ENCODE results near the gene SGSM1.
"Not testable (repeated sequence)": the region's sequence is repeated elsewhere in the genome, so short reads cannot be mapped to it uniquely, and the experiment has no call there.

SGSM1 gene

DNA sequence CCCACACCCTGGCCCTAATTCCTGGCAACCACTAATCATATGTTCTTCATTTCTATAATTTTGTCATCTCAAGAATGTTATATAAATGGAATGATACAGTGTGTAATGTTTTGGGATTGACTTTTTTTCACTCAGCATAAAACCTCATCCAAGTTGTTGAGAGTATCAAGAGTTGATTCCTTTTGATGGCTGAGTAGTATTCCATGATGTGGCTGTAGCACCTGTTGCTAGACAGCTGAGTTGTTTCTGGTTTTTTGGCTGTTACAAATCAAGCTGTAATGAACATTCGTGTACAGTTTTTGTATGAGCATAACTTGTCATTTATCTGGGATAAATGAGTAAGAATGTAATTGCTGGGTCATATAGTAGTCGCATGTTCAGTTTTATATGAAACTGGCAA is 81.2 kb downstream of the SGSM1 start:
- no peak overlapping the region for H3K4me3 Mint-ChIP-seq
- H3K4me1 Mint-ChIP-seq, result no peaks in the 10 kb centered on the region

DNA sequence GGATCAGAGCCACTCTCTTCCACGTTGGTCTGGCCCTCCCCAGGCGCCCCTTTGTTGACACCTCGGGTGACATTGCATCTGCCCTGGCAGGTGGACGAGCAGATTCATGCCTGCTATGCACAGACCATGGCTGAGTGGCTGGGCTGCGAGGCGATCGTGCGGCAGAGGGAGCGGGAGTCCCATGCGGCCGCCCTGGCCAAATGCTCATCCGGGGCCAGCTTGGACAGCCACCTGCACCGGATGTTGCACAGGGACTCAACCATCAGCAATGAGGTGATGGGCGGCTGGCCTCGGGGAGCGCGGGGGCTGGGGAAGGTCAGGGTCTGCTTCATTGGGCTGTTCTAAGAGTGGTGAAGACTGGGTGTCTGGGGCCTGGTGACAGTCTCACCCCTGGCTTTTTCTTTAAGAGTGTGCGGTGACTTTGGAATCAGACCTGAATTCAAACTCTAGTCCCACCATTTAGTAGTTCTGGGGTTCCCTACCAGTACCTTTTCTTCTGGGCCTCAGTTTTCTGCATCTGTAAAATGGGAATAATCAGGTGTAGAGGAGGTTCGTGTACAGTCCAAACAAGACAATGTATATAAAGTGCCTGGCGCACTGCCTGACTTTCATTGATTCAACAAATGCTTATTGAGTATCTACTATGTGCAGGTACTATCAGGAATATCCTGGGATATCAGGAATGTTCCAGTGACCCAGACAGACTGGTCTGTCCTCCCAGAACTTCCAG is 87.5 kb downstream of the SGSM1 start:
- H3K9me3 Mint-ChIP-seq, result no peaks in the 10 kb centered on the region

More for the DNA sequence above, 81.2 kb downstream of the SGSM1 start:
- Mint-ChIP-seq H3K9me3 (no peaks in the 10 kb centered on the region), H3K36me3 (no peaks in the 10 kb centered on the region), H3K27ac (no peak overlapping the region)
- no peak for ATAC-seq
- DNase-seq (ENCODE audit: low spot score in 2 of 2), result no peak

DNA sequence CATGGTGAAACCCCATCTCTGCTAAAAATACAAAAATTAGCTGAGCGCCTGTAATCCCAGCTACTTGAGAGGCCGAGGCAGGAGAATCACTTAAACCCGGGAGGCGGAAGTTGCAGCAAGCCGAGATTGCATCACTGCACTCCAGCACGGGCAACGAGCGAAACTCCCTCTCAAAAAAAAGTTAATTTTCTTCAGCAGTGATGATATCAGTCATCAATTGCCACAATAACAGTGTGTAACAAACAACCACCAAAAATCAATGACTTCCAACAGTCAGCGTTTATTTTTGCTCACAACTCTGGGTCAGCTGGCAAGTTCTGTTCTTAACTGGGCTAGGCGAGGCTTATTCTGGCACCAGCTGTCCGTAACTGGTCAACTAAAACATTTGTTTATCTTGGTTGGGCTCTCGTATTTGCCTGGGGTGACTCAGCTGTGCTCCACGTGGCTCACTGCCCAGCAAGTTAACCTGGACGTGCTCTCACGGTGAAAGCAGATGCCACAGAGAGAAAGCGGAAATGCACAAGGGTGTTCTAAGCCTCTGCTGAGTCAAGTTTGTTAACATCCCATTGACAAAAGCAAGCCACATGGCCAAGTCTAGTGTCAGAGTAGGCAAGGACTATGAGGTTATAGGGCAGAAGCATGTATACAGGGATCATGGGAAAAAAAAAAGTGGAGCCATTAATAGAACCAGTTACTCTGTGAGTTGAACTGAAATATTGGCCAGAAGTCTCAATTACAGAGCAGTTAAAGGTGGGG is 88.4 kb downstream of the SGSM1 start:
- ATAC-seq, result no peak
- H3K4me3 Mint-ChIP-seq, result no peak overlapping the region
- no peaks in the 10 kb centered on the region for H3K9me3 Mint-ChIP-seq
- DNase-seq (ENCODE audit: low spot score in 2 of 2), result no peak
- H3K4me1 Mint-ChIP-seq, result no peaks in the 10 kb centered on the region
- no peak overlapping the region for H3K27ac Mint-ChIP-seq
- no peaks in the 10 kb centered on the region for H3K36me3 Mint-ChIP-seq

More for the DNA sequence above, 87.5 kb downstream of the SGSM1 start:
- Mint-ChIP-seq H3K4me3 (no peak overlapping the region), H3K36me3 (no peaks in the 10 kb centered on the region), H3K4me1 (no peaks in the 10 kb centered on the region), H3K27ac (no peak overlapping the region)
- ATAC-seq, result no peak
- DNase-seq (ENCODE audit: low spot score in 2 of 2), result no peak

DNA sequence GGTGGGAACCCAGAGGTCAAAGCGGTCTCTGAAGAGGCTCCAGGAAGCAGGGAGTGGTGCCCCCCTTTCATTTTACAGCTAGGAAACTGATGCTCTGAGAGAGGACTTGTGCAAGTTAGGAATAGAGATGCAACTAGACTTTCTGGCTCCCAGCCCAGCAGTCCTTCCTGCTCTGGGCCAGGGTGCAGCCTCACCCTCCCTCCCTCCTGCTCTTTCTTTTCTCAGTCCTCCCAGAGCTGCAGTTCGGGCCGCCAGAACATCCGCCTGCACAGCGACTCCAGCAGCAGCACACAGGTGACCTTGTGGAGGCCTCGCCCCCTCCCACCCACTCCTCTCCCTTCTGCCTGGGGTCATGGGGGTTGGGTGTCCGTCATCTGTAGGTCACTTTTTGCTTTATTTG is 89.0 kb downstream of the SGSM1 start:
- Mint-ChIP-seq H3K9me3 (no peaks in the 10 kb centered on the region), H3K4me3 (no peak overlapping the region), H3K27ac (no peak overlapping the region), H3K4me1 (no peaks in the 10 kb centered on the region), H3K36me3 (no peaks in the 10 kb centered on the region)
- ATAC-seq (no peak), DNase-seq (ENCODE audit: low spot score in 2 of 2) (no peak)

DNA sequence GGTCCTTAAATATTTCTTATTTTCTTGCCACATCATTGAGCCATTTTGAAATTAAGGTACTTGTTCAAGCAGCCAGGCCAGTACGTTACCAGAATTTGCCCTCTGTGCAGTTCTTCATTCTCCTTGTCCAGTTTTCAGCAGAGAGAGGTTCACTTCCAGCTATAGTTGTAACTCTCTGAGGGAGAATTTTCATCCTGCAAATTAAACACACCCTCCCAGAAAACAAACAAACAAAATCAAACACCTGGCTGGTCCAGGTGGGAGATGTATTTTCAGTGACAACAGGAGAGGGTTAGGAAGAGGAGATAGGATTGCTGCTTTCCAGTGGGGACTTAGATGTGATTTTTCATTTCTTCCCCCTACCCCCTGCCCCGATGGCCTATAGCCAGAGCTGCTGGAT is 95.4 kb downstream of the SGSM1 start:
- H3K9me3 Mint-ChIP-seq, result peaks cover 12% of the 10 kb centered on the region
- H3K27ac Mint-ChIP-seq, result no peak overlapping the region
- no peaks in the 10 kb centered on the region for H3K4me1 Mint-ChIP-seq
- ATAC-seq (no peak), DNase-seq (ENCODE audit: low spot score in 2 of 2) (no peak)
- no peak overlapping the region for H3K4me3 Mint-ChIP-seq
- no peaks in the 10 kb centered on the region for H3K36me3 Mint-ChIP-seq

DNA sequence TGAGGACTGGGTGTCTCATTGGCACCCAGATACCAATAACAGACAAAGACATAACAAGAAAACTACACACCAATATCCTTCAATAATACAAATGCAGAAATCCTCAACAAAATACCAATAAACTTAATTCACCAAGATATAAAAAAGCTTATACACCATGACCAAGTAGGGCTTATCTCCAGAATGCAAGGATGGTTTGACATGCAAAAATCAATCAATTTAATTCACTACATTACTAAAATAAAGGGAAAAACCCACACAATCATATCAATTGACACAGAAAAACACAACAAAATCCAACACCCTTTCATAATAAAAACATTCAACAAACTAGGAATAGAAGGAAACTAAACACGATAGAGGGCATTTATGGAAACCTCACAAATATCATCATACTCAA is 99.9 kb downstream of the SGSM1 start:
- no peak for ATAC-seq
- Mint-ChIP-seq H3K27ac (no peak overlapping the region), H3K36me3 (no peaks in the 10 kb centered on the region), H3K9me3 (peaks cover 12% of the 10 kb centered on the region), H3K4me1 (no peaks in the 10 kb centered on the region), H3K4me3 (no peak overlapping the region)
- no peak for DNase-seq (ENCODE audit: low spot score in 2 of 2)

DNA sequence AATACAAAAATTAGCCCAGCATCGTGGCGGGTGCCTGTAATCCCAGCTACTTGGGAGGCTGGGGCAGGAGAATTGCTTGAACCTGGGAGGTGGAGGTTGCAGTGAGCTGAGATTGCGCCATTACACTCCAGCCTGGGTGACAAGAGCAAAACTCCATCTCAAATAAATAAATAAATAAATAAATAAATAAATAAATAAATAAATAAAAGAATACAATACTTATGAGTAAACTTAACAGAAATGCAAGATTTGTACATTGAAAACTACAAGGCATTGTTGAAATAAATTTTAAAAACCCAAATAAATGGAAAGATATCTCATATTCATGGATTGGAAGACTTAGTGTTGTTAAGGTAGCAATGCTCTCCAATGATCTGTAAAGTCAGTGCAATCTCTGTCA is 101.1 kb downstream of the SGSM1 start:
- not testable (repeated sequence) for H3K36me3 Mint-ChIP-seq; H3K4me3 Mint-ChIP-seq; H3K4me1 Mint-ChIP-seq; H3K27ac Mint-ChIP-seq; DNase-seq (ENCODE audit: low spot score in 2 of 2); ATAC-seq
- H3K9me3 Mint-ChIP-seq, result peaks cover 12% of the 10 kb centered on the region

DNA sequence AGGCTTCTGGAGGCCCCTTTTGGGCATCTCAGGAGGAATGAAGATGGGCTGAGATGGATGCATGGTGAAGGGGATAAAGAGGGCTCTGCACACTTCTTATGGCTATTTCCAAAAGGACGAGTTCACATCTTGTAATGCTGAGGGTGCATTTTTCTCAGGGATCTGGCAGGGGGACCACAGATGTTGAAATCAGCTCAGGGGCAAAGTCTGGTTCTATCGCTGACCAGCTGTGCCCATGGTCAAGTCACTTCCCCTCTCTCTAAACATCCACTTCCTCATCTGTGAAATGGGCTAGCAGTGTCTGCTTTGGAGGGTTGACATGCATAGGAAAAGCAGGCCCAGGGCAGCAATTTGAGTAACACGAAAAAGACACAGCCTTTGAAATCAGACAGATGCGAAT is 114.0 kb downstream of the SGSM1 start:
- no peaks in the 10 kb centered on the region for H3K4me1 Mint-ChIP-seq
- H3K27ac Mint-ChIP-seq, result peak overlapping the region; percentile 37
- no peak overlapping the region for H3K4me3 Mint-ChIP-seq
- no peaks in the 10 kb centered on the region for H3K36me3 Mint-ChIP-seq
- ATAC-seq, result no peak
- no peak for DNase-seq (ENCODE audit: low spot score in 2 of 2)
- H3K9me3 Mint-ChIP-seq, result no peaks in the 10 kb centered on the region

DNA sequence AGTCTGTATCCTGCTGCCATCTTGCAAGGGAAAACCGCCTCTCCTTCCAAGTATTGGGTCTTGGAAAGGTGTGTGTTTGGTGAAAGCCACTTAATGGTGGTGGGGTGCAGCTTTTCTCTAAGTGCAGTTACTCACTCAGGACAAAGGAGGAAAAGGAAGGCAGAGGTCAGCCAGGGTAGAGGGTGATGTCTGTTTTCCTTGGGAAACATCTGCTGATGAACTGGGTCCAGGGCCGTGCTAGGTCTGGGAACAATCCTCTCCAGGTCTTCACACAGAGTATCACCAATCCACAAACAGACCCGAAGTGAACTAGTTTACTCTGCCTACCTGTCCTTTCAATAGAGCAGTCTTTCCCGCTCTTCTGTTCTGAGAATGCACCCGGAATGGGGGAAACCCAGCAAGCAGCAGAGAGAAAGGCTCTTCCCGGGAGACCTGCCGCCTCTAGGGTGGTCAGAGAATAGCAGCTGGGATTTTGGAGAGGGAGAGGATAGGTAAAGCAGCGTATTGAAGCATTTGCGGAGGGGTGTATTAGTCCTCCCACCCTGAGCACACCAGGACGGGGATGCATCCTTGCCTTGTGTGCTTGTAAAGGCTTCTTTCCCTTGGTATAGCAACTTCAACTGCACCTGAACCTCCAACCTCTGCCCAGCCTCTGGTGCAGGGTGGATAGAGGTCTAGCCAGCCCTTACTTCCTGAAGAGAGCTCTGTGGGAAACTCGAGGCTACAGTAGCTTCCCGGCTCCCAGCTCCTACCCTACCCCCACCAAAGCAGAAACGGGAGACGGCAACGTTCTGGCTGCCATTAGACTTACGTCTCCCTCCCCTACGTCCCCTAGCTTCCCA is 119.8 kb downstream of the SGSM1 start:
- ATAC-seq (no peak), DNase-seq (ENCODE audit: low spot score in 2 of 2) (no peak)
- Mint-ChIP-seq H3K9me3 (peaks cover 3% of the 10 kb centered on the region), H3K27ac (no peak overlapping the region), H3K36me3 (no peaks in the 10 kb centered on the region), H3K4me1 (peaks cover 7% of the 10 kb centered on the region), H3K4me3 (no peak overlapping the region)

DNA sequence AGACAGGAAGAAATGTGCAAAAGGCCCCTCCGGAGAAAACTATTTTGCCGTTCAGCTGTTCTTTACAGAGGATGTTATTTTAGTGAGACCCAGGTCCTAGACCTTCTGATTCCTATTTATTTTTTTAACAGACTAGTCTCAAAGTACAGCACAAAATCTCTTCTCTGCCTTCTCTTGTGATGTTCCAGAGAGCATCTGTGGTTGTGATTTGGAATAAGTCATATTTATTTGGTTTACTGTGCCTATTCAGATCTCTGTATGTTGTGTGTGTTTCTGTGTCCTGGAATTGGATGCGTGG is 120.4 kb downstream of the SGSM1 start:
- DNase-seq (ENCODE audit: low spot score in 2 of 2), result no peak

DNA sequence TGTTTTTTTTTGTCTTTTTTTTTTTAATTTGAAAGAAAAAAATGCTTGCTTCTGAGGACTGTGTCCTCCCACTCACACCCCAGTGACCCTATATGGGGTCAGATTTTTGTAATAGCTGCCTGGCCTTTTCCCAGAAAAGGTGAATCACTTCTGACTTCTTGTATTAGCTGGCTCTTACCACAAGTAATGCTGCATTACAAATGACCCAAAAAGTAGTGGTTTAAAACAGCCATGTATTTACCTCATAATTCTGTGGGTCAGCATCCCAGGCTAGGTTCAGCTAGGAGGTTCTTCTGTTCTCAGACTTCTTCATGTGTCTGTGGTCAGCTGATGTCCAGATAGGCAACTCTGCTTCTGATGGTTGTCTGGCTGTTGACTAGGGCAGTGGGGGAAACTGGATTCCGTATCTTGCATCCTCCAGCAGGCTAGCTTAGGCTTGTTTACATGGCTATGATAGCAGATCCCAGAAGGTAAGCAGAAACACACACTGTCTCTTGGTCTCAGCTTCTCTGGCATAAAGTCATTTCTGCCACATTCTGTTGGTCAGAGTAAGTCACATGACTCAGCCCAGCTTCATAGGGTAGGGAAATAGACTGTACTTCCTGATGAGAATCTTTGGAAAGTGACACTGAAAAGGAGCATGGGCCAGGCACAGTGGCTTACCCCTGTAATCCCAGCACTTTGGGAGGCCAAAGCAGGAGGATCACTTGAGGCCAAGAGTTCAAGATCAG is 121.0 kb downstream of the SGSM1 start:
- Mint-ChIP-seq H3K4me3 (no peak overlapping the region), H3K27ac (no peak overlapping the region), H3K4me1 (peaks cover 7% of the 10 kb centered on the region), H3K36me3 (no peaks in the 10 kb centered on the region), H3K9me3 (peaks cover 3% of the 10 kb centered on the region)
- DNase-seq (ENCODE audit: low spot score in 2 of 2) (no peak), ATAC-seq (peak; percentile 68)

More for the DNA sequence above, 120.4 kb downstream of the SGSM1 start:
- Mint-ChIP-seq H3K4me1 (peaks cover 7% of the 10 kb centered on the region), H3K27ac (no peak overlapping the region), H3K4me3 (no peak overlapping the region), H3K9me3 (peaks cover 3% of the 10 kb centered on the region), H3K36me3 (no peaks in the 10 kb centered on the region)
- no peak for ATAC-seq

DNA sequence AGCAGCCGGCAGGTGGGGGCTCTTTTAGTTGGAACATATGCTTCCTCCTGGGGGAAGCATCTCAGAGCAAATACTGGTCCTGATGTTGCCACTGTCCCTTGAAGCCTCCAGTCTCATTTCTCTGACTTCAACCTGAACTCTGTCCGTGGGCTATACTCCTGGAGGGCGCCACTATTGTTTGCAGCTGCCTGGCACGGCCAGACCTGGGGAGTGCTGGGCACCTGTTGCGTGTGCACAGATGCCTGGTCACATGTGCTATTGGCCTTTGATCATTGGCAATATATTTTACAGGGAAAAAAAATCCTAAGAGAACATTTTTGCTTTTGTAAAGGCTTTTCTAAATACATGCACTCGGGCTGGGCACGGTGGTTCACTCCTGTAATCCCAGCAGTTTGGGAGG is 122.3 kb downstream of the SGSM1 start:
- H3K27ac Mint-ChIP-seq, result no peak overlapping the region
- ATAC-seq (no peak), DNase-seq (ENCODE audit: low spot score in 2 of 2) (no peak)
- peaks cover 3% of the 10 kb centered on the region for H3K9me3 Mint-ChIP-seq
- no peak overlapping the region for H3K4me3 Mint-ChIP-seq
- H3K36me3 Mint-ChIP-seq, result no peaks in the 10 kb centered on the region
- peaks cover 7% of the 10 kb centered on the region for H3K4me1 Mint-ChIP-seq

DNA sequence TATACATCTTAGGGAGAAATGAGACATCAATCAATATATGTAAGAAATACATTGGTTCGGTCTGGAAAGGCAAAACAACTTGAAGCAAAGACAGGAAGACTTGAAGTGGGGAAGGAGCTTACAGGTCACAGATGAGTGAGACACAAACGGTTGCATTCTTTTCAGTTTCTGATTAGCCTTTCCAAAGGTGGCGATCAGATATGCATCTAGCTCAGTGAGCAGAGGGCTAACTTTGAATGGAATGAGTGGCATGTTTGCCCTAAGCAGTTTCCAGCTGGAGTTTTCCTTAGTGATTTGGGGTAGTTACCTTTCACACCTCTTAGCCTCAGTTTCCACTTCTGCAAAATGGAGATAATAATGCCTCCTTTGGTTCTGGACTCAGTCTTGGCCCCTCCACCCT is 124.7 kb downstream of the SGSM1 start:
- no peak overlapping the region for H3K4me3 Mint-ChIP-seq
- no peak for DNase-seq (ENCODE audit: low spot score in 2 of 2)
- no peaks in the 10 kb centered on the region for H3K36me3 Mint-ChIP-seq
- no peak overlapping the region for H3K27ac Mint-ChIP-seq
- H3K9me3 Mint-ChIP-seq, result peaks cover 3% of the 10 kb centered on the region
- no peak for ATAC-seq
- peaks cover 7% of the 10 kb centered on the region for H3K4me1 Mint-ChIP-seq

DNA sequence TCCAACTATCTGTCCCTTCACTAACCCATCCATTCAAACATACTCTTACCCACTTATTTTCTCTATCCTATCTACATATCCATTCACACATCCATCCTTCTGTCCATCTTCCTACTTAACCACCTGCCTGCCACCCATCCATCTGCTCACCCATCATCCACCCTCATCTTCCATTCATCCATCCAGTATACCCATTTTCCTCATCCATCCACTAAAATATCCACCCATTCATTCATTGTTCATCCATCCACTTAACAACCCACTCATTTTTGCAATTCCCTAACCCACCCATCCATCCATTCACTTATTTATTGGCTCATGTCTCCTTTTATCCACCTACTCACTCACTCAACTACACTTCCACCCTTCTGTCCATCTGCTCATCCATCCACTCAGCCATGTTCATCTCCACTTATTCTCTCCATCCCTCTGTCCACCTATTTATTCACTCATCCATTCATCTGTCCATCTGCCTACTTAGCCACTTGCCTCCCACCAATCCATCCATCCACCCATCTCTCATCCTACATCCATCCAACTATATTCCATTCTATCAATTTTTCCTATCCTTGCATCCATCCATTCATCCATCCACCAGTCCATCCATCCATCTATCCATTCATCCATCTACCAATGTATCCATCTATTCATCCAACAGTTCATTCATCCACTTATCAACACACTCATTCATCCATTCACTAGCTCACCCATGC is 129.9 kb downstream of the SGSM1 start:
- no peak for ATAC-seq
- DNase-seq (ENCODE audit: low spot score in 2 of 2), result no peak
- Mint-ChIP-seq H3K27ac (no peak overlapping the region), H3K4me3 (no peak overlapping the region), H3K36me3 (no peaks in the 10 kb centered on the region), H3K4me1 (no peaks in the 10 kb centered on the region), H3K9me3 (no peaks in the 10 kb centered on the region)

DNA sequence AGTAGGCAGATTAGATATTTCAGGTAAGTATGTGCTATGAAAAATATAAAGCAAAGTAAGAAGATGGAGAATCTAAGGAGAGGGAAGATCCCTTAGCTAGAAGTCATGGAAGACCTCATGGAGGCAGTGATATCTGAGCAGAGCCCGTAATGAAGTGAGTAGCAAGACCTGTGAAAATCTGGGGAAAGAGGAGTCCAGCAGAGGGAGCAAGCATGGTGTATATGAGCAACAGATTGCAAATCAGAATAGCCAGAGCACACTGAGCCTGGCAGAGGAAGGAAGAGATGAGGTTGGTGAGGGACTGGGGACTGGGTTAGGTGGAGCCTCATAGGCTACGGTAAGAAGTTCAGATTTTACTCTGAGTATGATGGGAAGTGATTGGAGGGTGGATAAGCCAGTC is 131.1 kb downstream of the SGSM1 start:
- no peaks in the 10 kb centered on the region for H3K9me3 Mint-ChIP-seq
- ATAC-seq (no peak), DNase-seq (ENCODE audit: low spot score in 2 of 2) (no peak)
- no peaks in the 10 kb centered on the region for H3K4me1 Mint-ChIP-seq
- H3K4me3 Mint-ChIP-seq, result no peak overlapping the region
- no peak overlapping the region for H3K27ac Mint-ChIP-seq
- H3K36me3 Mint-ChIP-seq, result no peaks in the 10 kb centered on the region

Data from stimulated activated effector memory CD8-positive, alpha-beta T cell treated with anti-CD3 and anti-CD28 coated beads, Interleukin-12 subunit alpha, Interleukin-12 subunit beta, amount 100 ng/mL, for 72 hours (primary cell).